Bronchial epithelial cell (primary cell): ENCODE measurements around the gene PRAMEF20. TPM values are rescaled to one million over a fixed set of nuclear protein-coding genes. Genes with fewer than 3 reads are reported as not detected.

Source experiments
- DNase-seq: peaks from one replicate; pipeline ENCODE4 v3.0.0-alpha.2; 2010; ENCODE audit warnings: low read depth
- FAIRE-seq: peaks from 2 replicates; lab custom pipeline; 2011; peaks lifted over from hg19 to GRCh38; lab: Jason Lieb, UNC
- H3K27me3 ChIP-seq: 2 replicates; pipeline ENCODE4 v1.5.1; 2011; ENCODE audit warnings: low read length; ENCODE audit not compliant: control insufficient read depth, insufficient read depth
- H3K36me3 ChIP-seq: 2 replicates; pipeline ENCODE4 v1.5.1; 2011; ENCODE audit warnings: low read length; ENCODE audit not compliant: control insufficient read depth, insufficient read depth
- H3K4me3 ChIP-seq: 2 replicates; pipeline ENCODE4 v1.5.1; 2011; ENCODE audit warnings: mild to moderate bottlenecking, low read depth, low read length, control low read depth
- total RNA-seq: library from RNA; depleted of rRNA; stranded (reverse); fragments of >200 nt; gene quantifications from 2 replicates; pipeline ENCODE4 v1.2.1, GENCODE V29; 2014
- TF ChIP-seq, protein P1 (sequence below): IDR thresholded peaks from 2 replicates; pipeline ENCODE4 v1.5.1; 2011; ENCODE audit warnings: mild to moderate bottlenecking, moderate library complexity, low read length, control low read depth, inconsistent platforms; ENCODE audit not compliant: insufficient read depth, severe bottlenecking

Gene PRAMEF20
- total RNA-seq, 1 donor from 2014 or later, result not detected

DNA sequence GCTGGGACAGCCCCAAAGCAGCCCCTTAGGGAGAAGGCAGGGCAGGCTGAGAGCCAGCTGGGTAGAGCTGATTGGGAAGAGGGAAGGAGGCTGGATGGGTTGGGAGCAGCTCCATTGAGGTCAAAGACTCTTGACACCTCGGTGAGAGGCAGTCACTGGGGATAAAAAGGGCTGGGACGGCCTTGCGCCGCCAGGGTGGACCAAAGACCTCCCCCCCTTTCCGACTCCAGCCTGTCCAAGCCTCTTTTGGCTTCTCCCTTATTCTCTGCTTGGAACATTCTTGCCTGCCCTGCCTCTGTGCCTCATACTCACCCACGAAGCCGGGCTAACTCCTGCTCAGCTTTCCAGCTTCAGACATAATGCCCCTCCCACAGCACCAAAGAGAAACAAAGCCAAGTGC, 52.4 kb downstream of the PRAMEF20 start:
- TF ChIP-seq, protein P1, sequence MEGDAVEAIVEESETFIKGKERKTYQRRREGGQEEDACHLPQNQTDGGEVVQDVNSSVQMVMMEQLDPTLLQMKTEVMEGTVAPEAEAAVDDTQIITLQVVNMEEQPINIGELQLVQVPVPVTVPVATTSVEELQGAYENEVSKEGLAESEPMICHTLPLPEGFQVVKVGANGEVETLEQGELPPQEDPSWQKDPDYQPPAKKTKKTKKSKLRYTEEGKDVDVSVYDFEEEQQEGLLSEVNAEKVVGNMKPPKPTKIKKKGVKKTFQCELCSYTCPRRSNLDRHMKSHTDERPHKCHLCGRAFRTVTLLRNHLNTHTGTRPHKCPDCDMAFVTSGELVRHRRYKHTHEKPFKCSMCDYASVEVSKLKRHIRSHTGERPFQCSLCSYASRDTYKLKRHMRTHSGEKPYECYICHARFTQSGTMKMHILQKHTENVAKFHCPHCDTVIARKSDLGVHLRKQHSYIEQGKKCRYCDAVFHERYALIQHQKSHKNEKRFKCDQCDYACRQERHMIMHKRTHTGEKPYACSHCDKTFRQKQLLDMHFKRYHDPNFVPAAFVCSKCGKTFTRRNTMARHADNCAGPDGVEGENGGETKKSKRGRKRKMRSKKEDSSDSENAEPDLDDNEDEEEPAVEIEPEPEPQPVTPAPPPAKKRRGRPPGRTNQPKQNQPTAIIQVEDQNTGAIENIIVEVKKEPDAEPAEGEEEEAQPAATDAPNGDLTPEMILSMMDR, result no peak
- Histone ChIP-seq H3K27me3 (no peaks in the 10 kb centered on the region), H3K4me3 (no peak overlapping the region), H3K36me3 (no peaks in the 10 kb centered on the region)
- FAIRE-seq (no peak), DNase-seq (no peak)

DNA sequence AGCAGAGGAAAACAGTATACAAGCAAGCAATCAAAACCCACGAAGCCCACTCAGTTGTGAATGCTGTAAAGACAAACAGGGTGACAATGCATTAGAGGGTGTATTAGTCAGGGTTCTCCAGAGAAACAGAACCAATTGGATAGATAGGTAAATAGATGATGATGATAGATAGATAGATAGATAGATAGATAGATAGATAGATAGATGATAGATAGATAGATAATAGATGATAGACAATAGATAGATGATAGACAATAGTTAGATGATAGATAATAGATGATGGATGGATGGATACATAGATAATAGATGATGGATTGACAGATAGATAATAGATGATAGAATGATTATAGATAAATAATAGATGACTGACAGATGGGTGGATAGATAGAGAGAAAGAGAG, 55.3 kb downstream of the PRAMEF20 start:
- no peaks in the 10 kb centered on the region for H3K36me3 ChIP-seq
- DNase-seq (no peak), FAIRE-seq (no peak)
- TF ChIP-seq, protein P1, result no peak
- no peaks in the 10 kb centered on the region for H3K27me3 ChIP-seq
- no peak overlapping the region for H3K4me3 ChIP-seq

DNA sequence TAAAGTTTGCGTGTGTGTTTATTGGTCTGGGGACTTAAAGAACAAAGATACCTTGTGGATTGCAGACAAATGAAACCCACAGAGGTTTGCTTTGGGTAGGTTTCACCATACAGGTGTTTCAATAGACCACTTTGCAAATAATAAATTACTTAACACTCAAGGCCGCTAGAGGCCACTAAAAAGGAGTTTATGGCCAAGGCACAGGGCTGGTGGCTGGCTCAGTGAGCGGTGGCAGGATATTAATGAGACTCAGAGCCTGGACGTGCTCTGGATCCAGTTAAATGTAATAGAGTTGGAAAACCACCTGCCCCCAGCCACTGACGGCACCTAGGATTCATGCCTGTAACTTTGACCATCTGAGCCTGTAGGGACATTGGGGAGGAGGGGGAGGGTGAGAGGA, 59.1 kb downstream of the PRAMEF20 start:
- FAIRE-seq, result peak; percentile 52
- peak; percentile 14 for DNase-seq
- H3K27me3 ChIP-seq, result no peaks in the 10 kb centered on the region
- TF ChIP-seq, protein P1, result peak; percentile 22
- no peak overlapping the region for H3K4me3 ChIP-seq
- H3K36me3 ChIP-seq, result no peaks in the 10 kb centered on the region

Other genes starting within 250 kb of the PRAMEF20 start
- gene HNRNPCL4, start 244.8 kb upstream of the PRAMEF20 start, total RNA-seq, result not detected in 2 replicates
- gene PRAMEF9, start 238.6 kb upstream of the PRAMEF20 start, total RNA-seq, result not detected in 2 replicates
- not detected in 2 replicates for gene PRAMEF13, start 209.0 kb upstream of the PRAMEF20 start, total RNA-seq
- not detected in 2 replicates for gene PRAMEF18, start 184.3 kb upstream of the PRAMEF20 start, total RNA-seq
- not detected in 2 replicates for gene PRAMEF5, start 156.3 kb upstream of the PRAMEF20 start, total RNA-seq
- gene PRAMEF8, start 125.3 kb upstream of the PRAMEF20 start, total RNA-seq, result not detected in 2 replicates
- gene PRAMEF33, start 106.9 kb upstream of the PRAMEF20 start, total RNA-seq, result not detected in 2 replicates
- not detected in 2 replicates for gene PRAMEF15, start 94.9 kb upstream of the PRAMEF20 start, total RNA-seq
- gene PRAMEF14, start 63.3 kb upstream of the PRAMEF20 start, total RNA-seq, result not detected in 2 replicates
- gene PRAMEF19, start 38.5 kb upstream of the PRAMEF20 start, total RNA-seq, result not detected in 2 replicates
- not detected in 2 replicates for gene PRAMEF17, start 20.8 kb upstream of the PRAMEF20 start, total RNA-seq
- gene LRRC38, start 103.6 kb downstream of the PRAMEF20 start, total RNA-seq, result not detected in 2 replicates
- gene PDPN, start 173.4 kb downstream of the PRAMEF20 start, total RNA-seq, result 3.2 and 3.5 TPM in 2 replicates